D341Med (cell line): ENCODE measurements around the gene MN1.
A peak's percentile ranks its signal among the peaks of the same experiment; 100 is the strongest.

Experiments used
- DNase-seq: peaks from one replicate; pipeline ENCODE4 v3.0.0; 2012; ENCODE audit warnings: low spot score

The MN1 gene

DNA sequence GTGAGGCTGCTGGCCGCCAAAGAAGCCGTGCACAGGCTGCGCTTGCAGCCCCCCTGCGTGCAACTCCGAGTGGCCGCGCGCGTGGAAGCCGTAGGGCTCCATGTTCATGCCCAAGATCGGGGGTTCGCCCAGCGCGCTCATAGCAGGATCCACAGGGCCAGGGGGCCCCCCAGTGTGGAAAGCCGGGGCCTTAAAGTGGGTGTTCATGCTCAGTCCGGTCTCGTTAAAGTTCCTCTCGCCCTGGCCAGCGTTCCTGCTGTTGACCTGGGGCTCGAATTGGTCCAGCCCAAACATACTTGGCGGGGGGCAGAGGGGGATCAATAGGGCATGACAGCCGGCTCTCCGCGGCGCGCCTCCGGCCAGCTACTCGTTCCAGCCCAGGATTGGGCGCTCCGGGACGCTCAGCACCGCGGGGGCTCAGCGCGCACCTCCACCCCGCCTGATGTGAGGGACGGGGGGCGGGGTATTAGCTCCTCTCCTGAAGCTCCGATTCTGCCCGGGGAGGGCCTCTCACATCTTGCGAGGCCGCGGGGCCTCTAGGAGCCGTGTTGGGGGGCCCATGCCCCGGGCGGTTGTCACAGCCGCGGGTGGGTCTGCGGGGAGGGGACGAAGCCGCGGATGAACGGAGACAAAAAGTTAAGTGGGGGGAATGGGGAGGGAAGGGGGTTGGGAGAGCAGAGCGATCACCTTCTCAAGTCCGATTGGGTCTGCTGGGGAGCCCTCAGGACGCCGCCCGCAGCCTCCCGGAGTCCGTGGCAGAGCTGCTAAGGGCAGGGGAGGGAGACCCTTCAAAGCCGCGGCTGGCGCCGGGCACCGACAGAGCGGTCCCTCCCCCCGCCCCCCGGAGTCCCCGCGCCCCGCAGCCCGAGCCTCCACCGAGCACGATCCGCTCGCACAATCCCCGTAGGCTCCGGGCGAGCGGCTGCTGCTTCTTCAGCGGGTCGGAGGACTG, 1.0 kb downstream of the MN1 start:
- DNase-seq = no peak

DNA sequence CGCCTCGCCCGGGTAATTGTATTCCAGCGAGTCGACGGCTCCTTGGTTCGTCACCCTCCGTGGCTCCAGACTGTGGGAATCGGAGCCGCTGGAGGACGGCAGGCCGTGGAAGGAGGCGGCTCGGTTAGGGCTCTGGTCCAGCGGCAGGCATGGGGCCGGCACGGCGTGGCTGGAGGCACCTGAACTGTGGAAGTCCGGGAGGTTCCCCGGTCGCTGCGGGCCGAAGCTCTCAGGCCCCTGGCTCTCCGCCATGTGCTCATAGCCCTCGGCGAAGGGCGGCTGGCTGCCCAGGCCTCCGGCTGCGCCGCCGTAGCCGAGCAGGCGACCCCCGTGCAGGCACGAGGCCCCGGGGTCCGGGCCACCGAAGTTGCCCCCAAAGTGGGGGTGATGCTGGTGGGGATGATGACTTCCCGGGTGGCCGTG, 1.7 kb downstream of the MN1 start:
- no peak for DNase-seq

DNA sequence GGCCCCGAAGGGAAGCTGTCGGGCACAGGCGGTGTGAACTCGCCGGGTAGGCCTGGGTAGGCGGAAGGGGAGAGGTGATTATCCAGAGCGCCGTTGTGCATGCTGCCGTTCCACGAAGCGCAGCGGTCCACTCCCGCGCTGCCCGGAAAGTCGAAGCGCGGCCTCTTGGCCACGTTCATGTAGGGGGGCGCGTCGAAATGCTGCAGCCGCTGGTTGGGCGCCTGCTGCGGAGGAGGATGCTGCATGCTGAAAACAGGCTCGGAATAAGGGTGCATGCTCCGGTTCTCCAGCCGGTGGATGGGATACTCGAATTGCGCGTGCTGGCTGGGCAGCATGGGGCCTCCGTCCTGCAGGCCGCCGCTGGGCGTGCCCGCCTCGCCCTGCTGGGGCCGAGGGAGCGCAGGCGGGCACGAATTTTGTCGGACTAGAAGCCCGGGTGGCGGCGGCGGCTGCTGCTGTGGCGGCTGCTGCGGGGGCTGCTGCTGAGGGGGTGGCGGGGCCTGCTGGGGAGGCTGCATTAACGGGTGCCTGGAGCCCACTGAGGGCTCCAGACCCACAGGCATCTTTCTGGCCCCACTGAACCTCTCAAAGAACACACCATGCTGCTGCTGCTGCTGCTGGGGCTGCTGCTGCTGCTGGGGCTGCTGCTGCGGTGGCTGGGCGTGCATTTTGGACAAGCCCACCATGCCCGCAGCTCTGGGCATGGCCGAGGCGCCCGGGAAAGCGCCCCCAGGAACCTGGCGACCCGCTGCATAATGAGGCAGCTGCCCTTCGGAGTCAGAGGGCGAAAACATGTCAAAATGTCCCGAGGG, 2.3 kb downstream of the MN1 start:
- DNase-seq = no peak

DNA sequence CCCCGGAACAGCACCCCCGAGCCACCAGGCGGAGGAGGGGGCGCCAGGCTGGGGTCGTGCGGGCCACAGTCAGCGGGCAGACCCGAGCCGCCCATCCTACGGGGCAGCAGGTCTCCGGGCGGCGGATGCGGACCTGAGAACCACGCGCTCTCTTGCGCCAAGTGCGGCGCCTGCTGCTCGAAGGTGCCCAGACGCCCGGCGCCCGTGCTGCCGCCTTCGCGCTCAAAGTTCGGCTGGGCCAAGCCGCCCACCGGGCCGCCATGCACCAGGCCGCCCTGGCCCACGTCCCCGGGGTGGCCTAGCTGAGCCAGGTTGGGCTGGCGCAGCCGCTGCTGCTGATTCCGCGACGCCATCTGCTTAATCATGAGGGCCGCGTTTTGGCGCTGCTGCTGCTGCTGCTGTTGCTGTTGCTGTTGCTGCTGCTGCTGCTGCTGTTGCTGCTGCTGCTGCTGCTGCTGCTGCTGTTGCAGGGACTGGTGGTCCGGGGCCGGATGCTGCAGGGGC, 3.0 kb downstream of the MN1 start:
- peak; percentile 73 for DNase-seq

DNA sequence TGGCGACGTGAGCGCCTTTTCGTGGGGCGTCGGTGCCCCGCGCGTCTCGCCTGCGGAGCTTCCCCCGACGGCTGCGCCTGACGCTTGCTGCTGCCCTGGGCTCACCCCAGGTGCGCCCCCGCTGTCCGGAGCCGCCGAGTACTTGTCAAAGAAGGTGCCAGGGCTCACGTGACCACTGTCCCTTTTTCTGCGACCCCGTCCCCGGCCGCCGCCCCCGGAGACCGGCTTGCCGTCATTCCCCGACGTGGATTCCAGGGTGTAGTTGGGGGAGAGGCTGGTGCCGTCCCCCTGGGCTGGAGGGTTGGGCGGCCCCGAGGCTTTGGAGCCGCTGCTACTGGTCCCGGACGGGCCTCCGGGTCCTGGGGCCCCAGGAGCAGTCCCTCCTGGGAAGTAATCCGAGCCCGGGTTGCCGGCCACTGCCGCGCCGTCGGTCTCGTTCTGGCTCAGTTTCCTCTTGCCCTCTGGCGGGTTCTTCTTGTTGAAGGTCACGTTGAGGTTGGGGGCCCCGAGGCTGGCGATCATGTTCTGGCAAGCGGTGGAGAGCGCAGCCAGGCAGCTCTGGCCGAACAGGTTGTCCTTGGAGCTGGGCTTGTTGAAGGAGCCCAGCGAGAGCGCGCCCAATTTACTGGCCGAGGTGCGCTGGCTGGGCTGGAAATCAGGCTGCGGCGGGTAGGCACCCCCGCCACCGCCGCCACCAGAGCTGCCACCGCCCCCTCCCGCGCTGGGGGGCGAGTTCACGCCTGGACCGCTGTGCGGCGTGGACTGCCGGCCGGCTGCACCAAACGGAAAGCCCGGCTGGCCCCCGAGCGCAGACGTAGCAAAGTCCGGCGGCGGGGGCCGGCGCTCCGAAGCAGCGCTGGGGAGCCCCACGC, 3.8 kb downstream of the MN1 start:
- DNase-seq = no peak

DNA sequence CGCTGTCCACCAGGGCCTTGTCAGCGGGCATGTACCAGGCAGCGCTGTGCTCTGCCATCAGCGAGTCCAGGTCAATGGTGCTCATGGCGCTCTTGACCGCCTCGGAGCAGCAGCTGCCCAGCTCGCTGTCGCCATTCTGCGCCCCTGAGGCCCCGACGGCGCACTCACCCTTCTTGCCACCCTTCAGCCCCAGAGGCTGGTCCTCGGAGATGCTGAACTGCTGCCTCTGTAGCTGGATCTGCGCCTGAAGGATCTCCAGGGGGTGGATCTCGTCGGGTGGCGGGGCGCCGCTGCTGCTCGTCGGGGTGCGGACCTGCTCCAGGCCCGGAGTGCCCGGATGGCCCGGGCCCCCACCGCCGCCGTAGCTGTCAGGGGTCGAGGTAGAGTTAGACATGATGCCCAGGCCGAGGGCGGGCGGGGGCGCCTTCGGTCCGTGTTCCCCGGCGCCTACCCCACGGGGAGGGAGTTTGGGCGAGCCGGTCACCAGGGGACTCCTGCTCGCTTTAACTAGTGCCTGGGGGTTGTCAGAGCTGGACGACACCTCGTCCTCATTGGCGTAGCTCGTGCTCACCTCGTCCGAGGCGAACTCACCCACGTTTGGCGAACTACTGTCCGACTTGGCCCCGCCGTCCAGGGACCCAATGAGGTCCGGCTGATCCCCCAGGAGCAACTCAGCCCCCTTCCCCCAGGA, 4.6 kb downstream of the MN1 start:
- no peak for DNase-seq

DNA sequence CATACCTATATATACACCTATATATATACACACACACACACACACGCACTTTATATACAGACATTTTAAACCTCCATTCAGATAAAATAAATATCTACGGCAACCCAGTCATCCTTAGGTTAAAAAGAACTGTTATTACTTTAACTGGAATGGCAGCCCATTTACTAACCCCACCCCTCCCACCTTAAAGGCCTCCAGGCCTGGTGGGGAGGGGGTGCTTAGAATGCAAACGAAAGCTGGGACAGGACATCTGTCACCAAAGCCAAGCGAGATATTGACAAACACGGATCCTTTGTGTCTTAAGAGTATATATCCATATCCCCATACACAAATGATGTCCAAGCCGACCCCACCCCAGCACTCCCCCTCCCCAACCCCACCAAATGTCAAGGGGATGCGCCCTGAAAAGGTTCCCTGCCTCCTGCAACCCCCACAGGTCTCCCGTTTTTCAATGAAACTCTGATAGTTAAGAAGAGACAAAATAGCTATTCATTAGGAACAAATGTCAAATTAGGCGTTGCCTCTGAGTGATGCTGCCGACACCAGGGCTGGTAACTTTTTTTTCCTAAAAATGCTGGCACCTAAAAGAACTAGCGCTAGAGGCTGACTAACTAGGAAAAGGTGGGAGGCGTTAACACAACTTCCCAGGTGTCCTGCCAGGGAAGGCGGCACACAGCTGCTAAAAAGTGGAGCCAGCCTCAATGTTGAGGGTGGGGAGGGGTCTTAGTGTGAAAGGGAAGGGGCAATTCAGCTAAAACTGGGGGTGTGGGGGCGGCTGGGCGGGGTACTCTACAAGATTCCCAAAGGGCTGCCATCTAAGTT, 5.6 kb downstream of the MN1 start:
- no peak for DNase-seq

DNA sequence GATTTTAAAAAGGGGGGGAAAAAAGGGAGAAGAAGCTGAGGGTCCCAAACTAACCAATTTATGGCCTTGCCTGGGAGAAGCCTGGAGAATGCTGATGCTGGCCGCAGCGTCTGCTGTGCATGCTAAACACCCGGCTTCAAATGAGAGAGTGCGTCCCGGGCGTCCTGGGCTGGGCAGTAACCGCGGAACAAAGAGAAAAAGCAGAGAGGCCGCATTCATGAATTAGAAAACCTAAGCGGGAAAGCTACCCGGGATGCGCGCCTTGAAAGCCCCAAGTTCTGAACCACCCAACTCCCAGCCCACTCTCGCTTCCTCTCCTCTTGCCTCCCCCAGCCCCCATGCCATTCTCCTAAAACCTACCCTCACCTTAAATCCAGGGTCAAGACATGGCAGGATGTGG, 6.5 kb downstream of the MN1 start:
- DNase-seq = no peak

DNA sequence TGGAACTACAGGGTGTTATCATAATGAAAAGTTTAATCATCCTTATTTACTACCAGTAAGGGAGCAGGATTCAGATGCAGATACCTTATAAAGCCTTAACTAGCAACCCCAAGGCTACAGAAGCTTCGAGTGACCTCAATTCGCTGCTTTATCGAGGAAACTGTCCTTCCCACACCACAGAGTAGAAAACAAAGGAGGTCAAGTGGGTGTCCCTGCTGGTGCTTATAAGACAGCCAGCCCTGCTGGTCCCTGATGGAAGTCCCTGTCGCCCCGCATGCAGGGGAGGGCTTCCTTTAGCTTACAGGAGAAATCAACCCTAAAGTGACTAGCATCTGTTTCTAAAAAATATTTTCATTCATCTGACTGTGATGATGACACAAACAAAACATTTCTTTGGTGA, 7.3 kb downstream of the MN1 start:
- DNase-seq = no peak

DNA sequence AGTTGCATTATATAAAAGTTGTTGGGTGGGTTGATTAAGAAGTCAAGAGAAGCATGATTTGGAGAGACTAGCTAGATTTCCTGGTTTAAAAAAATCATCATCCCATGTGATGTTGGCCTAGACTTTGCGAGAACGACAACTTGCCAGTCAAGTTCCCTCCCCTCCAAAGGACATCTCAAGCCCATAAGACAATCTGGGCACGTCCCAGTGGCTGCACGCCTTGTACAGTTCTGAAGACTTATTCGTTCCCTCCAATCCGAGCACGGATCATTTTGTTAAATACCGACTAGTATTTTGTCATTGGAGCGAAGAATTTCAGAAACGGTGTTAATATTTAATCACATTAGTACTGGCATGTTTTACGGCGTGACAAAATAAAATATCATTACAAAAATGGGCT, 8.0 kb downstream of the MN1 start:
- no peak for DNase-seq

DNA sequence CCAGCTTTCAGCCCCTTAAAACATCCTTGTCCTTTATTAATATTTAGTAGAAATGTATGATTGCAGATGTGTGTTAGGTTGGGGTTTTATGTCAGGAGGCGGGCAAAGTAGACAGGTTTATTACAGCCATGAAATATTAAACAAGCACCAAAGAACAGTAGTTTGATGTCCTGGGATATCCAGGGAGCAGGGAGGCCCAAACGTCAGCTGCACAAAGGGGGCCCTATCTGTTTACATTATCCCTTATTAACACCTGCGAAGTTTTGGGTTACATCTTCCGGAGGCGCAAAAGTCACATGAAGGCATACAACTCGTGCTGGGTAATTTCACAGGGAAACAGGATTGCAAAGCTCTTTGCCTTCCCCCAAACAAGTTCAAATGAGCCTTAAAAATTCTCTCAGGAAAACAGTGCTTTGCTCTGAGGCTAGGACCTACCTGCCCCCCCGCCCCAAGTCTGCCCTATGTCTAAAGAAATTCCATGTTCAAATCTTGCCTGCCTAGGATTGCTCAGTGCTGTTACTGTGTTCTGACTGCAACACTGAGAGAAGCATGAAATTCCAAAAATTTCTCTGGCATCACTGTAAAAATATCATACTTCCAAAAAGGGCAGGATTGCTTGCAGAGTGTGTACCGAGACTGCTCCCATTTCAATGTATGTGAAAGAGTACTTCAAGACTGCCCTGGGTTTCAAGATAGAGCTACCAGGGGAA, 8.9 kb downstream of the MN1 start:
- DNase-seq = no peak

DNA sequence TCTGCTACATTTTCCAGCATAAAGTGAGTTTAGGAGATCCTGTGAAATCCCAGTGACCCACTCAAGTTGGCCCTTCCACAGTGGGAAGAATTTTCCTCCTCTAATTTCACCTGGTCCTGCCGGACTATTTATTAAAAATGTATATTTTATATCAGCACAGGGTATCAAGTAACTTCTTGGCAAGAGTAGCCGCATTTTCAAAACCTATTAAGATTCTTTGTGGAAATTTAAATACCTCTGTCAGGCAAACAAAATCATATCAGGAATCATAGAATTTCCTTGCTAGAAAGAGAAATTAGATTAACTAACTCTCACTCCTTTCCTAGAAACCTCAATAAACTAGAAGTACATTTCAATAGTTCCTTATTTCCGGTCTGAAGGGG, 9.7 kb downstream of the MN1 start:
- DNase-seq = no peak

DNA sequence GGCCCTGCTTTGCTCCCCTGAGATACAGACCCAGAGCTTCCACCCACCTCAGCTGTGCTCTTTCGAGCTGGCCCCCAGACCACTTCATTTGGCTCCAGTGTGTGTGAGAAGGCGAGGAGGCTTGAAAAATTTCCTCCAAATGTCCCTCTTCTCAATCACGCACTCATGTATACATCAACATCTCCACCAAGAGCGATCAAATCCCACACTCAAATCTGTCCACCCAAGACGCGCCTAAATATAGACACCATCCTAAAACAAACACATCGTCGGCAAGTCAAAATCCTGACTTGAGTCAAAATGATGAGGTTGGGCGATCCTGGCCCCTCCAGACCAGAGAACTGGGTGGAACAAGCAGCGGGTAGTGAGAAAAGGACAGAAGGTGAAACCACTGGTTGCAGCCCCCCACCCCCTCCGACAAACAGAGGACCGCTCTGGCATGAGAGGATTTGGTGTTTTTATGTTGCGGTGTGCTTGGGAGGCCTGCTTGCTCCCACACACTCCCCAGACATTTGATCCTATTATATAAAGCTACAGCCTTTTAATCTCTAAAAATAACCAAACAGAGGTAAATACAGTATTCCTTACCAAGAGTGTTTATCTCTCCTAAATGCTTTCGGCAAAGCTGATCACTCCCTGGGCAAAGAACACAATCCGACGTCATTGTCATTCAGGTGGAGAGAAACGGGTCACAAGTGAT, 10.2 kb downstream of the MN1 start:
- DNase-seq = no peak

DNA sequence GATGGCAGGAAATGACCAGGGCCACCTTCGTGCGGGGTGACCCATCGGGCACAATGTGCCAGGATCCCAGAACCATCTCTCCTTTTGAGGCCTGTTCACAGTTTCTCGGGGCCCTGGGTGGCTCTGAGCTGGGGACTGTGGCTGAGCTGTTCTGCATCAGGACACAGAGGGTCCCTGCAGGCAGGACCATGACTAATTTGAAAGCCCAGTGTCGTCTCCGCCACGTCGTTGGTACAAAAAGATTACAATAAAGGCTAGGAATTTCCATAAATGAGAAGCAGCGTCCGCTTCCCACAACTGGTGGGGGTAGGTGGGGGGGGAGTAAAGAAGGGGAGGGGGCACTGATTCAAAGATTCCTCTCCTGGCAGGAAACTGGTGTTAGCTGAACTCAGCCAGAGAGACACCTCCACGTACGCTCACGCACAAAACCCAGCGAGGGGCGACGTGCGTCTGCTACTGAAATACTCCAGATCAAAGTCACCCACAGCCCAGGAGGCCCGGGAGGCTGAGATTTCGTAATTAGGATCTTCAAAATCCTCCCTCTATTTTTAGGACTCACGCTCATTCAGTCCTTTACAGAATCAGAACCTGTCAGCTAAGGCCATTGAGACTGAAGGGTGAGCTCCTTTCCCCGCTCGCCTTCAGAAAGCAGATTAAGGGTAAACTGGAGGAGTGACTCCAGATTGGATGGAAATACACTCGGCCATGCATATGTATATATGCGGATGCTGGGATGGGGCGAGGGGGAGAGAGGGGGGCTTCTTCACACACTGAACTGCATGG, 11.0 kb downstream of the MN1 start:
- DNase-seq = no peak

DNA sequence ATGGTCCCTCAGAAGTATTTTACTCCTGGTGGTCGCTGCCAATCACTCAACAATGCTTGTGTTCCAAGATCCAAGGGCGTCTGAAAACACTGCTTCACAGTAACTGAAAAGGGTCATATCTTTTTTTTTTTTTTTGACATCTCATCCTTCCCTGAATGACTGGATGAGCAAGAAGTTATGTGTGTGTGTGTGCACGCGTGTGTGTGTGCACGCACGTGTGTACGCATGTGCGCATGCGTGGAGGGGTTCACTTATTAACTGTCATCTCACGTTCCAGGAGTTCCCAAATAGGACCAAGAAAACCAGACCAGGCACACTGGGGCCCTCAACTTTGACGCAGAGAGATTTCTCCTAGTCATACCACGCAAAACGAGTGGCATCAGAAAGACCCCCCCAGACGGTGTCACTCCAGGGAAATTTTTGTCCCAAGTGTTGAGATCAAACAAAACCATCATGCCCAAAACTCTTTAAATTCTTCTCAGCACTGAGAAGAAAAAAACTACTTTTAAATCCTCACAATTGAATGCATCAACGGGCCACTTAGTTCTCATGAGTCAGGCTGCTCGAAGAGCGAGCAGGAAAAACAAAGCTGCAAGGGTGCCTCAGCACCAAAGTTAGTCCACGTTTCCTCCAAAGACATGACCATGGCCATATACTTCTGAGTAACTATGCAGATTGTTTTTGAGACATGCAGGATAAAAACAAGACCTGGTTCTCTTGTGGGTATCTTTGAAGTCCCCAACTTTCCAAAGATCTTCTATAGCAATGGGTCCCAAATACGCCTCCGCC, 12.9 kb downstream of the MN1 start:
- DNase-seq = no peak

DNA sequence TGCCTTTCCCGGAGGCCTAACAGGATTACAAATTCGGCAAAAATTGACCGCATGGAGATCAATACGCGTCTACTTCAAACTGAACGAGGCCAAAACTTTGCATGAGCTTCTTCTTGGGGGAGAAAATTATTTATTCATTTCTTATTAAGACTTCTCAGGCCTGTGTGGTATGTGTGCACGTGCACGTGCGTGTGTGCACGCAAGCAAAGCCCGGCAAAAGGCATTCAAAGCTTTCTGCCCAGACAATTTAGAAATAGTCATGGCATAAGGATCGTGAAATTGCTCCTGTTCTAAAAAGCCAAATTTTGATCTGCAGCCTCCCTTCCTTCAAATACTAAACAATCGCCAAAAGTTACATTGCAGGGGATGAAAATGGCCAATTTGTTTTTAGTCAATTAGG, 14.6 kb downstream of the MN1 start:
- DNase-seq = no peak

DNA sequence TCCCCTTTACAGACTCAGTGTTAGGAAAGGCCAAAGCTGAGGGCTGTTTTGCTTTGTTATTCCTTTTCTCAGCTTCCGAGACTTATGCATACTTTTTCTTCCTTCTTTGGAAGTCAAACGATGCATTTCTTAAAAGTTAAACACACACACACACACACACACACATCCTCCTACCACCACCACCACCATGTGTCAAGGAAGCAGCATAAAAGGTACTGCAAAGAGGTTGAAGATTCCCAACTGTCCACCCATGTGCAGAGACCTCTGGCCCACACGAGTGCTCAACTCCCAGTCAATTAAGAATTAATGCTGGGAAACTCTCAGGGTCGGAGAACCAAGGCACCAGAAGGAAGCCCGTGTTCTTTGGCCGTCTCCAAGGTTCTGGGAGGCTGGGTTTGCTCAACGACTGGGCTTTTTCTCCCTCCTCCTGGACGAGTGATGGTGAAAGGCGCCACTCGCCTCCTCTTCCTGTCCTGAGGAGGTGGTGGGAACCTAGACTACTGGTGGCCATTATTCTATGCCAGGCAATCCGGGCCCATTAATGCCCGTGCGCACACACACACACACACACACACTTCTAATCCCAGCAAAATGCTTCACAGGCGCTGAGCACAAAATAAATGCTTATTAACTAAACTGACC, 15.1 kb downstream of the MN1 start:
- no peak for DNase-seq
